HG03108 (cell line): Measurements from ENCODE around the gene MTPN.
A peak's percentile ranks its signal among the peaks of the same experiment; 100 is the strongest.

Source experiments
- ATAC-seq: cut with Tn5 transposase; IDR thresholded peaks from one replicate; pipeline ENCODE4 v1.9.1; 2021; ENCODE audit warnings: moderate library complexity; ENCODE audit not compliant: unreplicated experiment

The MTPN gene

GRCh38 chr7:135990258-135990657, 13.1 kb upstream of the MTPN start:
- no peak for ATAC-seq

GRCh38 chr7:135981958-135982646, 4.9 kb upstream of the MTPN start:
- ATAC-seq, result no peak

- peak; percentile 56 for ATAC-seq
Observed at GRCh38 chr7:135980665-135981180, 3.6 kb upstream of the MTPN start.

- no peak for ATAC-seq
Observed at GRCh38 chr7:135980012-135980551, 2.9 kb upstream of the MTPN start.

GRCh38 chr7:135979471-135980011, 2.4 kb upstream of the MTPN start:
- no peak for ATAC-seq

- no peak for ATAC-seq
Observed at GRCh38 chr7:135978624-135979023, 1.5 kb upstream of the MTPN start.

GRCh38 chr7:135977742-135978066, 545 bp upstream of the MTPN start:
- ATAC-seq, result no peak

GRCh38 chr7:135976312-135977006, 700 bp downstream of the MTPN start:
- ATAC-seq, result peak; percentile 18

GRCh38 chr7:135975166-135975565, 2.0 kb downstream of the MTPN start:
- no peak for ATAC-seq

- no peak for ATAC-seq
Observed at GRCh38 chr7:135974667-135975066, 2.5 kb downstream of the MTPN start.

- ATAC-seq, result peak; percentile 7
Observed at GRCh38 chr7:135971366-135971725, 5.8 kb downstream of the MTPN start.

GRCh38 chr7:135970682-135971365, 6.3 kb downstream of the MTPN start:
- ATAC-seq, result peak; percentile 77

GRCh38 chr7:135970045-135970444, 7.1 kb downstream of the MTPN start:
- no peak for ATAC-seq

GRCh38 chr7:135966341-135967043, 10.7 kb downstream of the MTPN start:
- no peak for ATAC-seq

- no peak for ATAC-seq
Observed at GRCh38 chr7:135965602-135966001, 11.6 kb downstream of the MTPN start.

- no peak for ATAC-seq
Observed at GRCh38 chr7:135964791-135965190, 12.4 kb downstream of the MTPN start.

- ATAC-seq, result no peak
Observed at GRCh38 chr7:135964274-135964673, 12.9 kb downstream of the MTPN start.

- ATAC-seq, result no peak
Observed at GRCh38 chr7:135962802-135963201, 14.4 kb downstream of the MTPN start.

- ATAC-seq, result no peak
Observed at GRCh38 chr7:135960709-135961451, 16.3 kb downstream of the MTPN start.
